Measurements from ENCODE around the gene MRPL41.
"Not testable (repeated sequence)": the region's sequence is repeated elsewhere in the genome, so short reads cannot be mapped to it uniquely, and the experiment has no call there.

The MRPL41 gene

DNA sequence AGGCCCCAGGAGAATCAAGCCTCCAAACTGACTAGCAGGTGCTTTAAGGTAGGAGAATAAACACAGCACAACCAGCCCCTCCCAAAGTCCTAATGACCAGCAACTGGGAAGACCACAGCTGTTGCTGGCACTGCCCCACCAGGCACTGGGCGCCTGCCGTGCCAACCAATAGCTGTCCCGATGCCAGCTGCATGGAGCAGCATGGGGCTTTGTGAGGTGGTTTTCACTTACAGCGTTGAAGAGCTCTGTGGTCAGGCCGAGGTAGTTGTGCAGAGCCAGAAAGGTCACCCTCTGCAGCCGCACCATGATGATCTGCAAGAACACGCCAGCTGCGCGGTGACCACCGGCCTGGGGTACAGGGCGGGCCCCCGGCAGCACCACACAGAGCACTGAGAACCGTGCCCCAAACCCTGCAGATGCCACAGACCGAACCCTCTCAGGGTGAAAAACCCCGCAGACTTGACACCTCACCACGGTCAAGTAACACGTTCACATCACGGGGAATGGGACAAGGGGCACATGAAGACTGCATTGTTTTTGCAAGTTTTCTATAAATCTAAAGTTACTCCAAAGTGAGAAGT, 30.2 kb upstream of the MRPL41 start:
- DNase-seq (ENCODE audit: extremely low read depth in 1 of 2, low read depth in 1 of 2) = no peak

DNA sequence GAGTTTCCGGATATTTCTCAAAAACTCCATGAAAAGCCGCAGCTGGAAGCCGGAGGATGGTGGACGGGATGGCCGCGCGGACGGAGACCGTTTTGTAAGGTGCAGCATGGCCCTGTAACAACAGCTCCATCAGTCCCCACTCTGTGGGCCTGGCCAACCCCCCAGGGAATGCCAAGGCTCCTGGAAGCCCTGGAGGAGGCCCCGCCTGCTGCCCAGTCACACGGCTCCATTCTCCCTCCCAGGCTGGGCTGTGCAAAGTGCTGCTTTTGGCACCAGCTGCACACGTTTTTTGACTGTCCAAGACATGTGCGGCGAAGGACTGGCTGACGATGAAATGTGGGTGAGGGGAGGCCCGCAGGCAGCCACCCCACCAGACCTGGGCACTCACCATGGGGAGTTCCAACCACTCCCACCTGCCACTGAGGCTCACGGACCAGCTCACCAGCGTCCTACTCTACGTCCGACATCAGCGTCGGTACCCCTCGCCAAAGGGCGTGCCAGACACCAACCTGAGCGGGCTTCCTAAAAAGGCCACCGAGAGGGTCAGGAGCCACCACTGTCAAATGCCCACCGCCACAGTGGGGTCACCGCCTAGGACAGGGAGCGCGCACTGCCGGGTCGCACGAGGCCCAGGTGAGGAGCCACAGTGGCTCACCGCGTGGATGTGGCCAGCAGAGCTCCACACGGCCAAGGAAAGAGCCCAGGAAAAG, 28.8 kb upstream of the MRPL41 start:
- DNase-seq (ENCODE audit: extremely low read depth in 1 of 2, low read depth in 1 of 2) = no peak

DNA sequence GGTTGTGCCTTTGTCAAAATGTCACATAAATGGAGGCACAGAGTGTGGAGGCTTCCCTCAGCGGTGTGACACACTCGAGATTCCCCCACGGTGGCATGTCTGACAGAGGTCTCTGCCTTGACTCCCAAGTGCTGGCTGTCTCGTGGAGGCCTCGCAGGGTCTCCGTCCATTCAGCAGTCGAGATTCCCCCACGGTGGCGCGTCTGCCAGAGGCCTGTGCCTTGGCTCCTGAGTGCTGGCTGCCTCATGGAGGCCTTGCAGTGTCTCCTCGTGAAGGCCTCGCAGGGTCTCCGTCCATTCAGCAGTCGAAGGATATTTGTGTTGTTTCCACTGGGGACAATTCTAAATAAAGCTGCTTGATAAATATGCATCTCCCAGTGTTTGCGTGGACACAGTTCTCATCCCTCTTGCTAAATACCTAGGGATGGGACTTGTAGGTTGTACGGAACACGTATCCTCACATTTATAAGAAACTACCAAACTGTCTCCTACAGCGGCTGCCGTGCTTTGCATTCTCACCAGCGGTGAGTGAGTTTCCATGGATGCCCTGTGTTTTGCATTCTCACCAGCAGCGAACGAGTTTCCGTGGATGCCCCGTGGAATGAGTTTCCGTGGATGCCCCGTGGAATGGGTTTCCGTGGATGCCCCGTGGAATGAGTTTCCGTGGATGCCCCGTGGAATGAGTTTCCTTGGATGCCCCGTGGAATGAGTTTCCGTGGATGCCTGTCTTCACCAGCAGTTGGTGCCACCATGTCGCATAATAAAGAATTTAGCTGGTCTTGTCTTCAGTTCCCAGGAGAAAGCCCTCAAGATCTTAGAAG, 27.3 kb upstream of the MRPL41 start:
- DNase-seq (ENCODE audit: extremely low read depth in 1 of 2, low read depth in 1 of 2) = no peak

DNA sequence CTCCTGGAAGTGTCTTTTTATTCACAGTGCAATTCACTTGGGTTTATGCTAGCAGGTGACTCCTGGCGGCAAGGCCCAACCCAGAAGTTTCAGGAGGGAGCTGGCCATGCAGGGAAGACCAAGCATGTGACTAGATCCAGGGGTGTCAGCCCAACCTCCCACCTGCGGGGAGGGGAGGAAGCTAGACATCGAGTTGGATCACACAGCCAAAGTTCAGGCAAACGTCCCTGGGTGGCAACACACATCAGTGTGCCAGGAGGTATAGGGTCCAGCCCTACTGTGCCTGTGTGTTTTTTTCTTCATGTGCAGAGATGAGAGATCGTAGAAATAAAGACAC, 26.7 kb upstream of the MRPL41 start:
- DNase-seq (ENCODE audit: extremely low read depth in 1 of 2, low read depth in 1 of 2) = no peak

DNA sequence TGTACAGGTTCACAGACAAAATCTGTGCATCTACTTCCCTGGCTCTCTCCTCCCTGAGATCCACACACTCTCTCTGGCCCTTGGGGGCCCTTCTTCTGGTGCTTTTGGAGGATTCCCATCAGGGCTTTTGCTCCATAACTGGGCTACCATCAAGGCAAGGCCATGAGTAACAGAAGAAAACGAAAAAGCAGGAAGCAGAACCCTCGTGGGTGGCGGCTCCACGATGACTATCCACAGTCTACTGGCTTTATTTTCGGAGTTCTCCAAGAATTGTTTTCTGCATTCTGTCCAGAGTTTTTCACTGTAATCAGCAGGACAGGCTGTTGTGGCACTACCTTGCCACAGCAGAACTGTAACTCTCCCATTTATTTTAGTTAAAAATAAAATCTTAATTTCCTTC, 21.3 kb upstream of the MRPL41 start:
- DNase-seq (ENCODE audit: extremely low read depth in 1 of 2, low read depth in 1 of 2) = no peak

DNA sequence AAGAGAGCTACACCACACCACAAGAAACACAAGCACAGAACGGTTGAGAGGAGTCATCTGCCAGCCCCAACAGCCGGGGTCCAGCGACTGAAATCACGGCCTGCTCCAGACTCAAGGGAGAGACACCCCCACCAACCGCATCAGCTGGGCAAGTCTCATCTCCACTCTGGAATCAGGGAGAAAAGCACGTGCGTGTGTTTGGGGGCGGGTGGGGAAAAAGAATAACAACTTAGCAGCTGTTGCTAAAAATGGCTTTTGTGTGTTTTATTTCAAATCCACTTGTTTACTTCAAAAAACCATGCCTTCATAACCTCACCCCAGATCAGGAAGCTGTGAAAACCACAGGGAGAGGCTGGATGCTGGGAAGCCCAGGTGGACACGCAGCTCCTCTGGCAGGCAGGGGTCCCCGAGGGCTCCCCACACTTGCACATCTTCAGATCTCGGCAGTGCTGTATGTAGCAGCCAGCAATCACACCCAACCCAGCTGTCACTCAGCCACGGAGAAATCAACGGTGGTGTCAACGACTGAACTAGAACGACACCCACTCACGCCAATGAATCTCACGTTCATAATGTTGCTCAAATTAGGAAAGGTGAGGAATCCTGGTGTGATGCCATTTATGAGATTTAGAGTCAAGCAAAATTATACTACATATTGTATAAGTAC, 20.4 kb upstream of the MRPL41 start:
- DNase-seq (ENCODE audit: extremely low read depth in 1 of 2, low read depth in 1 of 2) = no peak

DNA sequence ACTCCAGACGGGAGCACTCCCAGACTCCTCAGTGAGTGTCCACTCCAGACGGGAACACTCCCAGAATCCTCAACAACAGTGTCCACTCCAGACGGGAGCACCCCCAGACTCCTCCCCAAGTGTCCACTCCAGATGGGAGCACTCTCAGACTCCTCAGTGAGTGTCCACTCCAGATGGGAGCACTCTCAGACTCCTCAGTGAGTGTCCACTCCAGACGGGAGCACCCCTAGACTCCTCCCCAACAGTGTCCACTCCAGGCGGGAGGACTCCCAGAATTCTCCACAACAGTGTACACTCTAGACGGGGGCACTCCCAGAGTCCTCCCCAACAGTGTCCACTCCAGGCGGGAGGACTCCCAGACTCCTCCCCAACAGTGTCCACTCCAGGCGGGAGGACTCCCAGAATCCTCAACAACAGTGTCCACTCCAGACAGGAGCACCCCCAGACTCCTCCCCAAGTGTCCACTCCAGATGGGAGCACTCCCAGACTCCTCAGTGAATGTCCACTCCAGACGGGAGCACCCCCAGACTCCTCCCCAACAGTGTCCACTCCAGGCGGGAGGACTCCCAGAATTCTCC, 18.7 kb upstream of the MRPL41 start:
- not testable (repeated sequence) for DNase-seq (ENCODE audit: extremely low read depth in 1 of 2, low read depth in 1 of 2)

DNA sequence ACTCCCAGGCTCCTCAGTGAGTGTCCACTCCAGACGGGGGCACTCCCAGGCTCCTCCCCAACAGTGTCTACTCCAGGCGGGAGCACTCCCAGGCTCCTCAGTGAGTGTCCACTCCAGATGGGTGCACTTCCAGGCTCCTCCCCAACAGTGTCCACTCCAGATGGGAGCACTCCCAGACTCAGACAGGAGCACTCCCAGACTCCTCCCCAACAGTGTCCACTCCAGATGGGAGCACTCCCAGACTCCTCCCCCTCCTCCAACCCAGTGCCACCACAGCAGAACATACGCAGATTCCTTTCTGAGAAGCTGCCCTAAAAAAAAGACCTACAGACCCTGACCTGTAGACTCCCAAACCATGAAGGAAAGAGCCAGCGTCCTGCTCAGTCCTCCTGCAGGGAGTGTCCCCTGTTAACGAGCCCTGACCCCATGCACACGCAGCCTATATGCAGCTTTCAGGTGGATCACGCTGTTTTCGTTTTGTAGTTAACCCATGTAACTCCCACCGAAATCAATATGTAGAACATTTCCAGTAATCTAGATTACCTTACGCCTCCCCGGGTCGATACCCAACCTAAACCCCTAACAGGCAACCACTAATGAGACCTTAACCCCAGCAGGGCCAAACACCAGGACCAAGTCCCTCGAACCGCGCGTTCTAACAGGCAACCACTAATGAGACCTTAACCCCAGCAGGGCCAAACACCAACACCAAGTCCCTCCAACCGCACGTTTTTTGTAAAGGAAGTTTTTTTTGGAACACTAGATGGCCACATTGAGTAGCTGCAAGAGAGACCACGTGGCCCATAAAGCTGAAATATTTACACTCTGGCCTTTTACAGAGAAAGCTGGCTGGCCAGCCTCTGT, 17.2 kb upstream of the MRPL41 start:
- no peak for DNase-seq (ENCODE audit: extremely low read depth in 1 of 2, low read depth in 1 of 2)

DNA sequence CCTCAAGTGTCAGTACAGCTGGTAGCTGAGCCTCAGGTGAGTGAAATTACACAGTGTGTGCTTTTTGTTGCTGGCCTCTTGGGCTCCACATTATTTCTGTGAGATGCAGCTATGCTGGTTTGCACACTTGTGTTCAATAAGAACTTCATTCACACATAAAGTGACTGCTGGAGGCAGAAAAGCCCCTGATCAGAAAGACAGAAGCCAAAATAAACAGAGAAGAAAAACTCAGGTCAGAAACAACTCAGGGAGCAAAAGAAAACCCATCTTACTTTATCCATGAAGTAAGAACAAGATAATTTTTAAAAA, 16.6 kb upstream of the MRPL41 start:
- no peak for DNase-seq (ENCODE audit: extremely low read depth in 1 of 2, low read depth in 1 of 2)

DNA sequence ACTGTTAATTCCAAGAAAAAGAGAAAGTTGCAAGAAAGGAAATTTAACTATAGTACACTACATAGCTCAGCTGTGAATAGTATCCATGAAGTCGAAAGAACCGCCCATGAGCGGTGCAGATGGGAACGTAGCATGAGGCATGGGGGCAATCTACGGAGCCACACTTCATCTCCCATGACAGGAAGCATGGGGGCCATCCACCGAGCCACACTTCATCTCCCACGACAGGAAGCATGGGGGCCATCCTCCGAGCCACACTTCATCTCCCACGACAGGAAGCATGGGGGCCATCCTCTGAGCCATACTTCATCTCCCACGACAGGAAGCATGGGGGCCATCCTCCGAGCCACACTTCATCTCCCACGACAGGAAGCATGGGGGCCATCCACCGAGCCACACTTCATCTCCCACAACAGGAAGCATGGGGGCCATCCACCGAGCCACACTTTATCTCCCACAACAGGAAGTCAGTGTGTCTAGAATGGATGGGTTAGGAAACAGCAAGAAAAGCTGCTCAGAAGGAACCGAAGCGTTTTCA, 15.0 kb upstream of the MRPL41 start:
- DNase-seq (ENCODE audit: extremely low read depth in 1 of 2, low read depth in 1 of 2) = not testable (repeated sequence)

DNA sequence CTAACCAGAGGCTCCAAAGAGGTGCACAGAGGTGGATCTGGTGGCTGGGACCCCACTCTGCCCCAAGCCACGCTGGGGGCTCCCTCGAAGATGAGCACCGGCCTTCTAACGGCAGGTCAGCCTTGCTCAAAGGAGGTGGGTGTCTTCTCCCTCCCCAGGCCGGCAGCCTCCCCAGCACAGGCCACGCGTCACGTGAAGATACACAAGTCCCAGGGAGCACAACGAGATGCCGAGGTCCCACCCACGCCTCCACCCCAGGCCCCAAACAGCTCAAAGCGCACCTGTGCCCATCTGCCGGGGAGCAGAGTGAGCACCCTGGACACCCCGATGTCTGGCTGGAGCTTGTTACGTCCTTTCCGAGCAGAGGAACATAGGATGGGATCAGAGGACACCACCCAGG, 13.6 kb upstream of the MRPL41 start:
- DNase-seq (ENCODE audit: extremely low read depth in 1 of 2, low read depth in 1 of 2) = no peak

DNA sequence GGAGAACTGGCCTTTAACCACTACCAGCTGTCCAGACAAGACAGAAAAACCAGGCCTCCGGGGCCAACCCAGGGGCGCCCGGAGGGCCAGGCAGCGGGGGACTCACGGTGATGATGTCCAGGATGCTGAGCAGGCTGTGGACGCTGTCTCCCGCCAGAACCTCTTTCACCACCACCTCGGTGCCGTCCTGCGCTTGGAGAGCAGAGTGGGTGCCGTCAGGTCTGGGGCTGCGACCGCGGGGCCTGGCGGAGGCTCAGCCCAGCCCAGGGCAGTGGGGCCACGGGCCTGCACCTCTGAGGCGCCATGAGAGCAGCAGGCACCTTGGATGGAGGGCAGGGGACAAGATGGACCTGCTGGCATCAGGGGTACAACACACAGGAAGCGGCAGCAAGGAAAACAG, 11.1 kb upstream of the MRPL41 start:
- DNase-seq (ENCODE audit: extremely low read depth in 1 of 2, low read depth in 1 of 2) = no peak

DNA sequence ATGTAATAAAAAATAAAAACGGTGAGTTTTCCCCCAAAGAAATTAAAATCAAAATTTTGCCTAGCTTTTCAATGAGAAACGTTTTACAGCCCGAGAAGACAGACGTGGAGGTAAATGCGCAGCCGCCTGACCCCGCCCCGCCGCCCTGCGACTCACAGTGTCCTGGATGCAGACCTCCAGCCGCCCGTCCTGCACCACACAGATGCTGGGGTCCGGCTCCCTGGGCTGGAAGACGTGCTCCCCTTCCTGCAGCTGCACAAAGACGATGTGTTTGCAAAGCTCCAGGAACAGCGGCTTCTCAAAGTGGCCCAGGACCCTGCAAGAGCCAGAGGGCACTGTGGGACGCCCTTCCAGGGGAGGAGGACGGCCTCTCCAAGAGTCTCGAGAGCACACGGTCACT, 9.2 kb upstream of the MRPL41 start:
- DNase-seq (ENCODE audit: extremely low read depth in 1 of 2, low read depth in 1 of 2) = no peak

DNA sequence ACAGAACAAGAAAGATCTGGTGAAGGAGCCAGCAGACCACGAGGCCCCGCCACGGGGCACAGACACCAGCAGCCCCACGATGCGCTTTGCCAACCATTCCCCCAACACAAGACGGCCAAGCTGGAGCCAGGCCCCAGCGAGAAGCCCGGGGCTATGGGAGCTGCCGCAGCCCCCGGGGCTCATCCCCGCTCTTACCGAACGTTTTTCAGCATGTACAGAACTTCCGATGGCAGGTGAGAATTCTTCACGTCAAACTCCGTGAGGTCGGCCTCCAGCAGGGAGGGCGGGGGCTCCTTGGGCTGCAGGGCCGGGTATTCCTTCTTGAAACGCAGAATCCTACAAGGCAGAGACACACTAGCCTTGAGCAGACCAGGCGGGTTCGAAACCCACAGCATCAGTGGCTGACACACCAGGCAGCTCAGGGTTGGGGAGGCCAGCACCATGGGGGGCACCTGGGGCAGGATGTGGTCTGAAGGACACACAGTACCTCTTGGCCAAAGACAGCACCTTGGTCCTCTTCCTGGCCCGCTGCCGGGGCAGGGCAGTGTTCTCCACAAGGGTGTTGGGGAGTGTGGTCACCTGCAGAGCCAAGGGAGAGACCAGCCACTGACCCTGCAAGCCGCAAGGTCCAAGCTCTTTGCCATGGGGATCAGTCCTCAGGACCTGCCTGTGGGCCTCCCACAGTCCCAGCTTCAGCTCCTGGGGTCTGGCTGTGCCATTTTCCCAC, 8.3 kb upstream of the MRPL41 start:
- DNase-seq (ENCODE audit: extremely low read depth in 1 of 2, low read depth in 1 of 2) = no peak

DNA sequence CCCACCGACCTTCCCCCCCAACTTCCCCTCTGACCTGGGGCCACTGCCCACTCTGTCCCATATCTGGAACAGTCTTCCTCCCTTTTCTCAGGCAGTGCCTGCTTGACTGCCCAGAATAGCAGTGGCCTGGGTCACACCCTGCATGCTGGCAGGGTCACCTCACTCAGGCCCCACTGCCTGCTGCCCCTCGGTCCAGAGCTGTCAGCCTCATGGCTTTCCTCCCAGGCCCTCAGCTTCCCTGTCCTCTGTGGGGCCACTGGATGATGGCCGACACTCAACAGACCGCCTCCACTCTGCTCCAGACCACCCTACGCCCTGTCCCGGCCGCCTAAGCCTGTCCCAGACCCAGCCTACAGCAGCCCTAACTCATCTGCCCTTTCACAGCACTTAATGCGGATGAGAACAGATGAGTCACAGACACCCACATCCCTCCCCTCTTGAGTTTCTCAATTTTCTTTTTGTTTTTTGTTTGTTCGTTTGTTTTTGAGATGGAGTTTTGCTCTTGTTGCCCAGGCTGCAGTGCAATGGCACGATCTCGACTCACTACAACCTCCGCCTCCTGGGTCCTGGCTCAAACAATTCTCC, 7.4 kb upstream of the MRPL41 start:
- no peak for DNase-seq (ENCODE audit: extremely low read depth in 1 of 2, low read depth in 1 of 2)

DNA sequence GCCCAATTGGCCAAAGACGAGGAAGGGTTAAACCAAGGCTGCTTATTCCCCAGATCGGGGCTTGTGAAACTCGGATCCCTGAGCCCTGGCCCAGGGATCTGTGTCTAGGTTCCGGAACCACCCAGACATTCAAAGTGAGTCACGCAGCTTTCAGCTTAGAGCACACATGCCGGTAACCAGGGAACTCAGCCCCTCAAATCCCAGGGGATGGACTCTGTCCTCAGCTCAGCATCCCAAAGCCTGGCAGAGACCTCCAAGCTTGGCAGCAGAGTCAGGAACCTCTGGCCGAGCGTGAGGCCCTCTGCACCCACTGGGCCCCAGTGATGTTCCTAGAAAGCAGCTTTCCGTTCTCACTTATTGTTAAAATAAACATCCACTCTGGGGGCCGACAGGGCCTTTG, 6.6 kb upstream of the MRPL41 start:
- DNase-seq (ENCODE audit: extremely low read depth in 1 of 2, low read depth in 1 of 2) = no peak

DNA sequence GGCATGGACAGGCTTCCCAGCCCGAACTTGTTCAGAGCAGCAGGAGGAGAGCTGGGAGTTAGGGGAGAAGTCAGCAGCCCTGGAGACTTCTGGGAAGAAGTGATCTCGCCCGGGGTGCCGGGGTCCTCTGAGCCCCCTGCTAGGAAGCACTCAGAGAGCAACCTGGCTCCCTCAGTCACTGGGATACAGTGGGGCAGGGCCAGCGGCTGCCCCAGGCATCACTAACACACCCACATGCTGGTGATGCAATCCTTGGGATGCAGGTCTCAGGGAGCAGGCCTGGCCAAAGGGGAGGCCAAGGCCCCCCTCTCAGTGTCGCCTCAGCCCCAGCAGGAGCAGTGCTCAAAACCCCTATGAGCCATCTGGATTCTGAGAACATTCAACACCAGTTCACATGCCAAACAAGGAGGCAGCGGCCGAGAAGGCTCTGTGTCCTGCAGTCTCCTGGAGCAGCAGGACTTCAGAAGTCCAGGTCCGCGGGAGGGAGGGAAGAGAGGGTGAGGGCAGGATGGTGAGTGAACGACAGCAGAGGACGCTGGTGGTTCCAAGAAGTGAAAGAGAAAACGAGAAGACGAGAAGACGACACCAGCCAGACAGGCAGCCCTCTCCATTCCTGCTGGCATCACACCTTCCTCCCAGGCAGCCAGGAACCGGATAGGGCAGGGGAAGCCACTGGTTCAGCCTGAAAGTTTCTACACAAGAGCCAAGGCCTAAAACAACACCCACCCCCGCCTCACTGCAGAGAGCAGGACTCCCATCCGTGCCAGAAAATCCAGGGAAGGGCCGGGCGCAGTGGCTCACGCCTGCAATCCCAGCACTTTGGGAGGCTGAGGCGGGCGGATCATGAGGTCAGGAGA, 3.8 kb upstream of the MRPL41 start:
- DNase-seq (ENCODE audit: extremely low read depth in 1 of 2, low read depth in 1 of 2) = no peak

DNA sequence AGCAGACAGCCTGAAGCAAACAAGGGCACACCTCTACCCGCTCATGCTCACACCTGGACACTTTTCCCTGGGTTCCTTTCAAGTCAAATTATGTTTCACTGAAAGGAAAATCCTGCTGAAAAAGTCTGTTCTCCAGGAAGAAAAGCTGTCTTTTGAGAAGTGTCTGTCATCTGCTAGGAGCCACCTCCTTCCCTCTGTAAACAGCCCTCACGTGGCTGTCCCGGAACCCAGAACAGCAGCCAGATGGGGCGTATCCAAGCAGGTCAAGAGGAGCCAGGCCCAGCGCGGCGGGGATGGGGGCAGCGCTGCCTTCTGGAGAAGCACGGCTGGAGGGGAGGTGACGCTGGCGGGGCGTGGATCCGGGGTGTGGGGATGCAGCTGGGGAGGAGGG, 1.5 kb upstream of the MRPL41 start, which contains the start of gene PNPLA7:
Gene PNPLA7, minus strand, starts transcription at position 172 of the 391 bp plus-strand sequence. CDS start 205 bp downstream, outside the sequence.
- DNase-seq (ENCODE audit: extremely low read depth in 1 of 2, low read depth in 1 of 2) = peak in 1 of 2 donors; percentile 30

Measured in activated CD8-positive, alpha-beta memory T cell treated with anti-CD3 and anti-CD28 coated beads for 1 hour (primary cell).